Activated CD4-positive, alpha-beta T cell treated with anti-CD3 and anti-CD28 coated beads for 1 hour (primary cell): Measurements from ENCODE around the gene NOC4L.
"Not testable (repeated sequence)": the region's sequence is repeated elsewhere in the genome, so short reads cannot be mapped to it uniquely, and the experiment has no call there.

Experiments used
- DNase-seq: peaks from one replicate; pipeline ENCODE4 v3.0.0-alpha.2; 2020

The NOC4L gene

DNA sequence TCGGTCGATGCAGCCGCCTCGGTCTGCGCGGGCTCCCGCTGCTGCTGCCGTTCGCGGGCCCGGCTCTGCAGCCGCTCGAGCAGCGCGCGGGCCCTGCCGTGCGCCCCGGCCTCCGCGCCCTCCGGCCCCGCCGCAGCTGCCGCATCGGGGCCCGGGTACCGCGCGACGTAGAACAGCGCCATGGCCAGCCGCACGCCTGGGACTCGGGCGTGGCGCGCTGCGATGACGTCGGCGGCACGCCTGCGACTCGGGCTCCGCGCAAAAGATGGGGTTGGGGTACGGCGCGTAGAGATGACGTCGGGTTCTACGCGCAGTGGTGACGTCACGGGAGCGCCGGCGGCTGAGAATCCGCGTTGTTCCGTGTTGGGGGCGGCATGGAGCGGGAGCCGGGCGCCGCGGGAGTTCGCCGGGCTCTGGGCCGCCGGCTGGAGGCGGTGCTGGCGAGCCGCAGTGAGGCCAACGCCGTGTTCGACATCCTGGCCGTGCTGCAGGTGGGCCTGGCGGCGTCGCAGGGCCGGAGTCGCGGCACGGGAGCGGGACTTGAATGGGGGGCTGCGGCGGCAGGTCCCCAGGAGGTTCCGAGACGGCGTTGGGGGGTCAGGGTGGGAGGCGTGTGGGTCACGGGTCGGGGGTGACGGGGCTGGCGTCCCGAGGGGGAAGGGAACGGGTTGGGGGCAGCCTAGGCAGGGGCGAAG is at the start of gene NOC4L, which contains the start of gene DDX51:
NOC4L (plus strand) TSS at position 343 of the 695 bp plus-strand sequence; CDS start at position 375, 32 bp downstream.
DDX51 (minus strand) TSS at position 205 of the 695 bp plus-strand sequence; CDS start at position 182, 23 bp downstream.
- peak; percentile 95 for DNase-seq

GRCh38 chr12:132095520-132096409 is 48.5 kb upstream of the NOC4L start:
- no peak for DNase-seq

GRCh38 chr12:132099739-132100138 is 44.5 kb upstream of the NOC4L start:
- no peak for DNase-seq

DNA sequence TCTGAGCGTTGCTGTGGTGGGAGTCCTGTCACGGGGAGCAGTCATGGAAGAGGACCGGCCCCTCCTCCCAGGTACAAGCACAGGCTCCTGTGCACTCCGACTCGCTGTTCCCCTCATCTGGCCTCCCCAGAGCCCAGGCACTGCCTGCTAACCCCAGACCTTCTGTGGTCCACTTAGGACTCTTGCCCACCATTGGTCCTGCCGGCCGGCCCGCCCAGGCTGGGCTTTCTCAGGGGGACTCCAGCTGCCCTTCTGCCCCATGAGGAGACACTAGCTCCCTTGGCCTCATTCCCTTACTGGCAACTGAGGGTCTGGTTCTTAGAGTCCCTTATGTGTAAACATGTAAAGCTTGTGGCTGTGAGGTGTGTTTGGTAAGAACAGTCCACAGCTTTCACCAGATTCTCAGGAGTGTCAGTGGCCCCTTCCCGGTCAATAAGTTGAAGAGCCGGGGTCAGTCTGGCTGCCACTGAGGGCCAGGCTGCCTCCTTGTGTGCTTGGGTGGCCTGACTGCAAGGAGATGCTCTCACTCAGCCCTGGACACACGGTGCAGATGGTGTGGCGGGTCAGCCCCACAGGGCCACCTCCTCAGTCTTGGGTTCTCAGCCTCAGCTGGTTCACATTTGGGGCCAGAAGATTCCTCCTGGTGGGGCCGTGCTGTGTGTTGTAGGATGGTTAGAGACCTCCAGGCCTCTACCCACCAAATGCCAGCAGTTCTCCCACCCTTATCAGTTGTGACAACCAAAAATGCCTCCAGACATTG is 43.8 kb upstream of the NOC4L start:
- no peak for DNase-seq

- no peak for DNase-seq
Measured at GRCh38 chr12:132102297-132102696, 42.0 kb upstream of the NOC4L start.

DNA sequence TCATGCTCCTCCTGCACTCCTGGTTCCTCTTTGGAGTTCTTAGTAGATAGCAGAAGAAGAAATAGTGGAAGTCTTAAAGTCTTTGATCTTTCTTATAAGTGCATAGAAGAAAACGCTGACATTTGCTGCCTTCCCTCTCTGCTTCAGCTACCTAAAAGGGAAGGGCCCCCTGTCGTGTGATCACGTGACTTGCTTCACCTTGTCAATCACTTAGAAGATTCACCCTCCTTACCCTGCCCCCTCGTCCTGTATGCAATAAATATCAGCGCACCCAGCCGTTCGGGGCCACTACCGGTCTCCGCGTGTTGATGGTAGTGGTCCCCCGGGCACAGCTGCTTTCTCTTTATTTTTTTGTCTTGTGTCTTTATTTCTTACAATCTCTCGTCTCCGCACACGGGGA is 41.2 kb upstream of the NOC4L start:
- not testable (repeated sequence) for DNase-seq

GRCh38 chr12:132103542-132104308 is 40.5 kb upstream of the NOC4L start:
- no peak for DNase-seq

DNA sequence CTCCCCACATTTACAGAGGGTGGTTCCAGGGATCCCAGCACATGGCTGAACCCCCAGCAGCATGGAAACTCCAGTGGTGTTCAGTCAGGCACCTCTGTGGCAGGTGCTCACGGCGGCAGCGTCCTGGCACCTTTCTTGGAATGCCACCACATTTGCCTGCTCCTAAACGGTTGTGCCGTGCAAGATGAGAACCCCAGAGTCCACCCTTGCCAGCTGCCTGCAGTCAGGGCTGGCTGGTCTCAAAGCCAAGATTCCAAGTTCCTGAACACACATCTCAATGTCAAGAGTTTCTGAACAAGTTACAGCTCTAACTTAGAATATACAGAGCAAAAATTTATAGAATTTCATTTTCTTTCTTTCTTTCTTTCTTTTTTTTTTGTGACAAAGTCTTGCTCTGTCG is 38.8 kb upstream of the NOC4L start:
- DNase-seq = no peak

DNA sequence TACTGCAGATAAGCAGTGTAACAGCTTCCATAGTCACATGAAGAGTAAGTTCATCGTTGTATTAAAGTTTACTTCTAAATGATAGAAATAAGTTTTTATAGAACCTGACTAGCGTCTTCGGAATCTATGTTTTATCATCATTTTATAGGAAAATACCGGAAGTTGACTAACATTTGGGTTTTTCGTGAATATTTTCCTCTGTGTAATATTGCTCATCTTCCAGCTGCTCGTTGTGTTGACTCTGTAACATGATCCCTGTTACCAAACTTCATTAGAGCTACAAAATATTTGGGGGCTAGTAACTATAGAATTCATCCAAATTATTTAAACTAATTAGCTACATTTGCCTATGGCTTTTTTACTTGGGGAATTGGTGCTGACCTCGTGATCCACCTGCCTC is 37.3 kb upstream of the NOC4L start:
- no peak for DNase-seq

GRCh38 chr12:132108211-132108832 is 35.9 kb upstream of the NOC4L start:
- no peak for DNase-seq

DNA sequence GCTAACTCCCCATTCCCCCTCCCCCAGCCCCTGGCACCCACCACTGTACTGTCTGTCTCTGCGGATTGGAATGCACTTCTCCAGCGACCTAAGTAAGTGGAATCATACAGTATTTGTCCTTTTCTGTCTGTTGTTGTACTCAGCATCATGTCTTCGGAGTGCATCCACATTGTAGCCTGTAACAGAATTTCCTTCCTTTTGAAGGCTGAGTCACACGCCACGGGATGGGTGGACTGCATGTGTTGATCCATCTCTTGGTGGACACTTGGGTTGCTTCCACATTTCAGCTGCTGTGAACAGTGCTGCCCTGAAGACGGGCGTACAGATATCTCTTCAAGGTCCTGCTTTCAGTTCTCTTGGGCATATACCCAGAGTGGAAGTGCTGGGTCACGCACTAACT is 34.5 kb upstream of the NOC4L start:
- DNase-seq = no peak

DNA sequence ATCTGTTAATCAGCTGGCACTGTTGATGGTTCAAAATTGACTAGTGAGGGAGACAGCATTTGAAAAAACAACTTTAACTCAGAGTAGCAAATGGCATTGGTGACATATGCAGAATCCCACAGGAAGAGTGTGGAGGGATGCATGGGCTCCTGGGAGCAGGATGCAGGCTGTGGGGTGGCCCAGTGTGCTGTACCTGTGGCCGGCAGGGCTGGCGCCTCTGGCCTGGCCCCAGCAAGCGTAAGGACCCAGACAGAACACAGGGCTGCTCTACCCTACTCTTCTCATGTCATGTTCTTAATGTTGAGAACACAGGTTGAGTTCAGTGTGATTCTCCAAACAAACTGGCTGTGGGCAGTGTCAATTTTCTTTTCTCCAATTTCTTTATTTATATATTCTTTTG is 33.6 kb upstream of the NOC4L start:
- DNase-seq = no peak

DNA sequence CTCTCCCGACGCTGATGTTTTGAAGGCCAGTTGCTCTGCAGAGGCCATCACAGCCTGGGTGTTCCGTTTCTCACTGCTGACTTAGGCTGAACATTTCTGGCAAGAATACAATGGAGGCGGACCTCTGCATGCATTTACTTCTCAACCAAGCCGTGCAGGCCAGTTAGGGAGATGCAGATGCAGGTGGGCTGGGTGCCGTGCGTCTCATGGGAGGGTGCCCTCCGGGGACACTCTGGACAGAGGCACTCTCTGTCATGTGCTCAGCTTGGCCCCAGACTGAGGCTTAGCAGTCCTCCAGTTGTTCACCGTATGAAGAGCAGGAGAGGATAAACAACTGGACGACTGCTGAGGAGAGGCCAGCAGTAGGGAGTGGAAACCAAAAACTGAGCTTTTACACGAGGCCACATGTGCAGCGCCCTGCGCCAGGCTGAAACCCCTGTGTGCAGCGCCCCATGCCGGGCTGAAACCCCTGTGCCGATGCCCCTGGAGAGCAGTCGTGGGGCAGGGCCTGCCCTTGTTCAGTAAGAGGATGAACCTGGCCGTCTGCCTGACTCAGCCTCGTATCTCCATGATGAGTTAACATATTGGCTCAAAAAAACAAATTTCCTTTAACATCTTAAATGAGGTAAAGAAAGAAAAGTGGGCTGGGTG is 32.5 kb upstream of the NOC4L start:
- no peak for DNase-seq

DNA sequence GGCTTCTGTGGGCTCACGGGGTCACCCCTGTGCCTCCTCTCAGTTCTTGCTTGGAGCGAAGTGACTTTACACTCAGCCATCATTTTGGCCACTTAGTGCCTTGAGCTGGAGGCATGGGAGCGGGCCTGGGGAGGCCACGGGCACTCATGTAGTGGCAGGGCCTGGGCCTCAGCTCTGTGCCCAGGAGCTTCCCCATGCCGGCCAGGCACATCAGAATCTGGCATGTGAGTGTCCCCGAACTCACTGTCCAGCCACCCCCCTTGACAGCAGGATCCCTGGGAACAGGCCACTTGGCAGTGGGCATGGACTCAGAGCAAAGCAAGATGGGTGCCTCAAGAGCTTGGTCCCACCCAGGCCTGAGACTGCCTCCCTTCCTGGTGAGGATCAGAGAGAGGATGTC is 29.6 kb upstream of the NOC4L start:
- no peak for DNase-seq

DNA sequence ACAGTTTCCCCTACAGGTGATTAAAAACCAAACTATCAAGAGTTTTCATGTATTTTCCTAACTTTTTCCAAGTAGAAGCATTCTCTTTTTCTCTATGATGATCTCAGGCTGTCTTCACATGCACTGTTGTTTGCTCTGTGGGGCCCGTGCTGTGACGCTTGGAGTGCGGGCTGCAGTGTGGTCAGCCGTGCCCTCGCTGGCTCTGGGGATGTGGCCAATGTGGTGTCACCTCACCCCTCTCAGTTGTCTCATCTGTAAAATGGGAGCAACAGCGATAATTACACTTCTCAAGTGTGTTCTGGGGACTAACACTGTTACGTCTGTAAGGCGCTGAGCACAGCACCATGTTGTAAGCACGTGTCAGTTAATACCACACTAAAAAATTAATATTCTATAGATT is 28.8 kb upstream of the NOC4L start:
- no peak for DNase-seq

DNA sequence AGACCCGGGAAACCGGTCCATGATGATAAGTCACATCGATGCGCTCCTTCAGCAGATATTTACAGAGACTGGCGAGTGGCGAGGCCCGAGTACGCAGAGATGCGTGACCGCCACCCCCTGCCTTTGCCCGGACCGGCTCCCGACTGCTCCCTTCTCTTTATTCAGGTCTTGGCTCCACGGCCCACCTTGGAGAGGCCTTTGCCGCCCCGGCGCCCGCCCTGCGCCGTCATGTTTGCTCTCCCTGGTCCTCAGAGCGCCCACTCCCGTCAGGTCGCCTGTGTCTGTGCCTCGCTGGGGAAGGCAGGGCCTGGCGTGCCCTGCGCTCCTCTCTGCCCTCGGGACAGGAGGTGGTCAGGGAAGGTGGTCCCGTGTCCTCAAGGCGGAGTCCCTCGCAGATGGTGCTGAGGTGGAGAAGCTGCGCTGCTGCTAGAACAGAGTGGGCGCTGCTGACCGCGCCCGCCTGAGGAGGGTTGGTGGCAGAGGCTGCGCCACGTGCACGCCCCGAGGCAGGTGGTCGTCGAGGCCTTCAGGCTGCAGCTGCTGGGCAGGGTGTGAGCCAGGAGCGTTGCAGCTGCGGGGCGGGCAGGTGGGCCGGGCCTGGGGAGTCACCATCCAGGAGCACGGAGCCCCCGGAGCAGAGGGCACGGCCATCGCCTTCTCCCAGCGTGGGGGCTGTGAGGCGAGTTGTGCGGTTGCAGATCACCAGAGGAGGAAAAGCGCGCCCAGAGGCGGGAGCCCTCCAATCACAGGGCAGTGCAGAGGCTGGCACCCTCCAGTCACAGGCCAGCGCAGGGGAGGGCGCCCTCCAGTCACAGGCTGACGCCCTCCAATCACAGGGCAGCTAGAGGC is 27.3 kb upstream of the NOC4L start:
- DNase-seq = no peak

- no peak for DNase-seq
Measured at GRCh38 chr12:132117558-132117875, 26.7 kb upstream of the NOC4L start.

DNA sequence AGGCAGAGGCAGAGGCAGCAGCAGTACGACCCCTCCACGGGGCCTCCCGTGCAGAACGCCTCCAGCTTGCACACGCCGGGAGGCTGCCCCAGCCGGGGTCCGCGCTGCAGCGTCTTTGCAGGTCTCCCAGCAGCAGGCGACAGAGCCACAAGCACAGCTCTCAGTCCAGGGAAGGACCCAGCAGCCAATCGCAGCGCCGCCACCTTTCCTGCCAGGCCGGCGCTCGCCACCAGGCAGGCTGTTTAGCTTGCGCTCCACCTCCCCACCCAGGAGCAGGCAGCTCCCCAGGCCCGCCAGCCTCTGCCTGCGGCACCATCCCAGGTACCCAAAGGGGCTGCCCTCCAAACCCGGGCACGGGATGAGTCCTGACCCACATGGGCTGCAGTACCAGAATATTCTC is 25.4 kb upstream of the NOC4L start:
- no peak for DNase-seq

- DNase-seq = no peak
Measured at GRCh38 chr12:132121283-132121682, 23.0 kb upstream of the NOC4L start.

GRCh38 chr12:132123970-132124765 is 20.1 kb upstream of the NOC4L start:
- DNase-seq = no peak
